ENCODE measurements around the gene RASL11B. TPM values are rescaled to one million over a fixed set of nuclear protein-coding genes. Genes with fewer than 3 reads are reported as not detected.

The RASL11B gene
- total and polyA plus RNA-seq, 8 donors, result 0.83 to 6.4 (median 2.9) TPM; not detected in 1

GRCh38 chr4:52852041-52852440 lies 10.1 kb upstream of the RASL11B start:
- Histone ChIP-seq H3K27me3 (no peaks in the 10 kb centered on the region), H3K36me3 (no peaks in the 10 kb centered on the region), H3K27ac (no peak overlapping the region), H3K9me3 (no peaks in the 10 kb centered on the region), H3K4me3 (no peak overlapping the region), H3K4me1 (peaks cover 0 to 29% (median 14%) of the 10 kb centered on the region in 4 donors)
- intact Hi-C loops (cut with DNase I; ENCODE audit: low total_unique reads), result no loop called here
- DNase-seq, result no peak
- TF ChIP-seq EP300 (IDR thresholded peaks at IDR 0.05) (no peak), CTCF (IDR thresholded peaks at IDR 0.05) (no peak), POLR2AphosphoS5 (IDR thresholded peaks at IDR 0.05) (no peak), POLR2A (IDR thresholded peaks at IDR 0.05) (no peak)
- 60 to 100% (median 81%) methylated on average over 1 of the region's 1 CpG for WGBS, 5 donors

- TF ChIP-seq EP300 (IDR thresholded peaks at IDR 0.05) (no peak), POLR2A (IDR thresholded peaks at IDR 0.05) (no peak), POLR2AphosphoS5 (IDR thresholded peaks at IDR 0.05) (no peak), CTCF (IDR thresholded peaks at IDR 0.05) (no peak)
- peaks cover 0 to 25% (median 11%) of the 10 kb centered on the region in 4 donors for H3K4me1 ChIP-seq
- no peak overlapping the region for H3K4me3 ChIP-seq
- no peaks in the 10 kb centered on the region for H3K27me3 ChIP-seq
- WGBS, 5 donors, result 69 to 75% (median 71%) methylated on average over 3 of the region's 3 CpGs
- H3K9me3 ChIP-seq, result peaks cover 0 to 2% (median 0%) of the 10 kb centered on the region in 4 donors
- no peak for DNase-seq
- H3K27ac ChIP-seq, result no peak overlapping the region
- intact Hi-C loops (cut with DNase I; ENCODE audit: low total_unique reads), result no loop called here
- H3K36me3 ChIP-seq, result no peaks in the 10 kb centered on the region
Measured at GRCh38 chr4:52852711-52853110, 9.4 kb upstream of the RASL11B start.

- no peak overlapping the region for H3K27ac ChIP-seq
Measured at GRCh38 chr4:52853351-52853750, 8.8 kb upstream of the RASL11B start.

GRCh38 chr4:52856801-52857200 lies 5.3 kb upstream of the RASL11B start:
- no peak overlapping the region for H3K27ac ChIP-seq
- intact Hi-C loops (cut with DNase I; ENCODE audit: low total_unique reads), result no loop called here
- TF ChIP-seq EP300 (IDR thresholded peaks at IDR 0.05) (no peak), CTCF (IDR thresholded peaks at IDR 0.05) (no peak), POLR2A (IDR thresholded peaks at IDR 0.05) (no peak), POLR2AphosphoS5 (IDR thresholded peaks at IDR 0.05) (no peak)
- H3K4me1 ChIP-seq, result peaks cover 6 to 26% (median 13%) of the 10 kb centered on the region in 4 donors
- peaks cover 0 to 8% (median 0%) of the 10 kb centered on the region in 3 donors for H3K27me3 ChIP-seq
- peaks cover 0 to 12% (median 3%) of the 10 kb centered on the region in 4 donors for H3K9me3 ChIP-seq
- DNase-seq, result no peak
- 83 to 100% (median 91%) methylated on average over 1 of the region's 1 CpG for WGBS, 5 donors
- H3K36me3 ChIP-seq, result no peaks in the 10 kb centered on the region
- no peak overlapping the region for H3K4me3 ChIP-seq

More at GRCh38 chr4:52853351-52853750, 8.8 kb upstream of the RASL11B start:
- TF ChIP-seq POLR2AphosphoS5 (IDR thresholded peaks at IDR 0.05) (peak in 1 of 3 donors; percentile 14), CTCF (IDR thresholded peaks at IDR 0.05) (no peak)
- no peaks in the 10 kb centered on the region for H3K27me3 ChIP-seq
- H3K4me1 ChIP-seq, result peaks cover 0 to 19% (median 9%) of the 10 kb centered on the region in 4 donors
- no peak for DNase-seq
- H3K9me3 ChIP-seq, result peaks cover 0 to 8% (median 2%) of the 10 kb centered on the region in 4 donors
- no peak overlapping the region for H3K4me3 ChIP-seq
- intact Hi-C loops (cut with DNase I; ENCODE audit: low total_unique reads), result no loop called here
- H3K36me3 ChIP-seq, result no peaks in the 10 kb centered on the region
